Measurements from ENCODE around the gene SMPDL3B.

DNA sequence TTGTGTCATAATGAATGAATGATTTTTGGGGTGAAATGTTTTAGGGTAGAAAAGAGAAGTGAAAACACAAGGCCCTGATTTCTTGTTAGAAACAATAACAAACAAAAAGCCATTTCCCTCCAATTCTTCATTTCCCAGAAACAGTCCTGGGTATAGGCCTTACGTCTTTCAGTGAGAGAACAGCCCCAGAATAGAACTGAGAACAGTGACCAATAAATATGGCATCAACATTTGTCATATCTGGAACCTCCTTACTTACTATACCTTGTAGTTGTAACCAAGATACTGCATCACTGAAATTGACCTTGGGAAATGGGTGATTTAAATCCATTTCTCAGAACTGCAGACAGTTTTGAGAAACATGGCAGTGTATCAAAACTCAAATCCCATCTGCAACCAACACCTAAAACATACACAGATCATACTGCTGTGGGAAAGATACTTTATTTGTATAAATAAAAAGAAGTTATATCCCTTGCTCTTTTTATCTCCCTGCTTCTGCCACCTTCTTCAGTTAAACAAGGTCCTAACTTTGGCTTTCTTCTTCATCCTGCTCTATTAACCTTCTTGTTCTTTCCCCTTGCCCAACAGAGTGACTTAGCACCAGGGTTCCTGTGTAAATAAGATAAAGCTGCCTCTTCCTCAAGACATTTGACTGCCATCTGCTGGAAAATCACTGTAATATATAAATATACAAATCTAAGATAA lies 44.5 kb downstream of the SMPDL3B start:
- TF ChIP-seq, protein P1, sequence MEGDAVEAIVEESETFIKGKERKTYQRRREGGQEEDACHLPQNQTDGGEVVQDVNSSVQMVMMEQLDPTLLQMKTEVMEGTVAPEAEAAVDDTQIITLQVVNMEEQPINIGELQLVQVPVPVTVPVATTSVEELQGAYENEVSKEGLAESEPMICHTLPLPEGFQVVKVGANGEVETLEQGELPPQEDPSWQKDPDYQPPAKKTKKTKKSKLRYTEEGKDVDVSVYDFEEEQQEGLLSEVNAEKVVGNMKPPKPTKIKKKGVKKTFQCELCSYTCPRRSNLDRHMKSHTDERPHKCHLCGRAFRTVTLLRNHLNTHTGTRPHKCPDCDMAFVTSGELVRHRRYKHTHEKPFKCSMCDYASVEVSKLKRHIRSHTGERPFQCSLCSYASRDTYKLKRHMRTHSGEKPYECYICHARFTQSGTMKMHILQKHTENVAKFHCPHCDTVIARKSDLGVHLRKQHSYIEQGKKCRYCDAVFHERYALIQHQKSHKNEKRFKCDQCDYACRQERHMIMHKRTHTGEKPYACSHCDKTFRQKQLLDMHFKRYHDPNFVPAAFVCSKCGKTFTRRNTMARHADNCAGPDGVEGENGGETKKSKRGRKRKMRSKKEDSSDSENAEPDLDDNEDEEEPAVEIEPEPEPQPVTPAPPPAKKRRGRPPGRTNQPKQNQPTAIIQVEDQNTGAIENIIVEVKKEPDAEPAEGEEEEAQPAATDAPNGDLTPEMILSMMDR (IDR thresholded peaks at IDR 0.05) = peak; percentile 25 to 61 (median 54)
- TF ChIP-seq POLR2AphosphoS5 (IDR thresholded peaks at IDR 0.05) (peak; percentile 19), EP300 (IDR thresholded peaks at IDR 0.05) (no peak), POLR2A (IDR thresholded peaks at IDR 0.05) (no peak)

Measured in gastroesophageal sphincter (tissue), 3 donors.